ENCODE data around the gene ZNF333.

DNA sequence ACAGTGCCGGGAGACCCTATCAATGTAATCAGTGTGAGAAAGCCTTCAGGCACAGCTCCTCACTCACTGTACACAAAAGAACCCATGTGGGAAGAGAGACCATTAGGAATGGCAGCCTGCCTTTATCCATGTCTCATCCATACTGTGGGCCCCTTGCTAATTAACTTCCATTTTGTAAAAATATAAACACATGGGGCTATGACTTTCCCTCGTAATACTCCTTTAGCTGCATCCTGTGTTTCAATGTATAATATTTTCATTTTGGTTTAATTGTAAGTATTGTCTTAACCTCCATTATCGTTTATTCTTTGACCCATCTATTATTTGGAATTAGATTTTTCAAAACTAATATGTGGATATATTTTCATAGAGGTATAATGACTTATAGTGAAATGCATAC lies 29.3 kb downstream of the ZNF333 start:
- TF ChIP-seq ZNF274 (IDR thresholded peaks at IDR 0.05; ENCODE audit: low read depth, low read length): no peak
- TF ChIP-seq YY1 (IDR thresholded peaks at IDR 0.05; ENCODE audit: insufficient read depth, insufficient read length): no peak
